GM18517 (cell line): ENCODE measurements around the gene TECTB.

ENCODE experiments used
- ATAC-seq: cut with Tn5 transposase; IDR thresholded peaks from one replicate; pipeline ENCODE4 v1.9.1; 2021; ENCODE audit warnings: mild to moderate bottlenecking, moderate library complexity; ENCODE audit not compliant: unreplicated experiment

Gene TECTB

GRCh38 chr10:112344261-112344660 is 61.1 kb downstream of the TECTB start:
- ATAC-seq = no peak

GRCh38 chr10:112345202-112345601 is 62.0 kb downstream of the TECTB start:
- no peak for ATAC-seq

DNA sequence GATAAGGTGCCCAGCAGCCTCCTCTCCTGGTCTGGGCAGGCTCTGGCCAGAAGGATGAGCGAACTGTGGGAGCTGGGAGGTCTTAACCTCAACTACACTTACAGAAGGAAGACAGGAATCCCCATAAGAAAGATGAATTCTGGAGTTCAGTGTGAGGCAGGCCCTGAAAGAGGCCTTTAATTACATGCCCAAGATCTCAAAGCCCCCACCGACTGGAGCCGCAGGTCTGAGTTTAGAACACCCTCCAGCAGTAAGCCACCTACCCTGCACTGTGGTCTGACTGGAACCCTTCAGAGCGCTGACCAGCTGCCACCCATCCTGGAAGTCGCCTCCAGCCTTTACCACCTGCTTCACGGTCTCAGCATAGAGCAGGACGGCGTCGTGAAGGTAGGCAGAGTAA is 62.5 kb downstream of the TECTB start:
- ATAC-seq = no peak

DNA sequence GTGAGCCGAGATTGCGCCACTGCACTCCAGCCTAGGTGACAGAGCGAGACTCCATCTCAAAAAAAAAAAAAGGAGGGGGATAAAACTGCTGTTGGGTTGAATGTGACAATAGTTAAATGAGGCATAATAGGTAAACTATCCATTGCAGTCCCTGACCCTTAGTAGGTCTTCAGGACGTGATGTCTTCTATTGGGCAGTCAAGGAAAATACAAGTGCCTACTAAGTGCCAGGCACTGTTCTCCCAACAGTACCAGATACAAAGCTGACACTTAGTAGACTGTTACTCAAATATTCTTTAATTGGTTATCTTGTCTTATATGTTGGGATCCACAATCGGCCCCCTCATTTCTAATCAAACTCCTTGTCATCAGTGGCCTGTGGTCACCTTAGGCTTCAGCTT is 63.6 kb downstream of the TECTB start:
- ATAC-seq = no peak

DNA sequence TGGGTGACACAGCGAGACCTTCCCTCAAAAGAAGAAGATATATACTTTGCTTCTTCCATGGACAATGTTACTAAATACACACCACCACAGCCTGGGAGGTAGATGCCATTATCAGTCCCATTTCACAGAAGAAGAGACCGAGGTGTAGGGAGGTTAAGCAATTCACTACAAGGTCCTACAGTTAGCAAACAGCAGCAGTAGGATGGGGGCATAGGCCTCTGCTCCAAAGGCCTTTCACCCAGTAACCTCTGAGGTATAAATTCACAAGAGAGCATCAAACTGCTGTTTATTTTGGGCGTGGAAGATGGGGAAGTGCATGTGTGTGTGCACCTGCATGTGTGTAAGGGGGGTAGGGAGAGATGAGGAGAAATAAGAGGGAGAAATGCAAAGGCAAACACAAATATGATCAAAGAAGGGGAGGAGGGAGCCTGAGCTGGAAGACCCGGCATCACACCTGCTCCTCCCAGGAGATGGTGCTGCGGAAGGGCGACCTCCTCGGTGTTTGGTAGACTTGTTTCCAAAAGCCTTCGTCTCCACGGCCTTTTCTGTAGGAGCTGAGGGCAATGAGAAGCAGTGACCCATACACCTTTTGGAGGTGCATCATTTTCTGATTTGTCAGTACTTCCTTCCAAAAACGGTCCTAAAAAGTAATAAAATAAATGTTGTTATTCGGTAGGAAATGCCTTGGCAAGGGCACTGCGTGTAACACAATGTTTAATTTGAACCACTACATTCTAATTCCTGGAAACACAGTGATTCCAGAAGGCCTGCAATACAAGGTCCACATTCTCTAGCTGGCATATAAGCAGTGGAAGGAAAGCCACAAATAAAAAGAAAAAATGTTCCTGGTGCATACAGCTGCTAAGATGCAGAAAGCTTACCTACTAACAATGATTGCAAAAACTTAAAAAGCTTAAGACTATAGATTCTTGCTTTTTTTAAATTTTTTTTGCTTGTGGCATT is 64.8 kb downstream of the TECTB start:
- no peak for ATAC-seq

- ATAC-seq = no peak
Observed at GRCh38 chr10:112348759-112349158, 65.6 kb downstream of the TECTB start.

DNA sequence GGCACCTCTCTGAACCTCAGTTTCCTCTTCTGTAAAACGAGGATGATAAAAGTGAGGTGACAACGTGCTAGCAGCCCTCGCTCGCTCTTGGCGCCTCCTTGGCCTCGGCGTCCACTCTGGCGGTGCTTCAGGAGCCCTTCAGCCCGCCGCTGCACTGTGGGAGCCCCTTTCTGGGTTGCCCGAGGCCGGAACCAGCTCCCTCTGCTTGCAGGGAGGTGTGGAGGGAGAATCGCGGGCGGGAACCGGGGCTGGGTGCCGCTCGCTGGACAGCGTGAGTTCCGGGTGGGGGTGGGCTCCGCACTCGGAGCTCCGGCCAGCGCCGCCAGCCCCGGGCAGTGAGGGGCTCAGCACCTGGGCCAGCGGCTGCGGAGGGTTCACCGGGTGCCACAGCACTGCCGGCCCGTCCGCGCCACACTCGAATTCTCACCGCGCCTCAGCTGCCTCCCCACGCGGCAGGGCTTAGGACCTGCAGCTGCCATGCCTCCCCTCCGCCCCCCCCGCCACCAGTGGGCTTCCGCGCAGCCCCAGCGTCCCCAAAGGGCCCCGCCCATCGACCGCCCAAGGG is 66.4 kb downstream of the TECTB start:
- ATAC-seq = no peak

- no peak for ATAC-seq
Observed at GRCh38 chr10:112351146-112351545, 67.9 kb downstream of the TECTB start.

- no peak for ATAC-seq
Observed at GRCh38 chr10:112352044-112352443, 68.8 kb downstream of the TECTB start.

- ATAC-seq = no peak
Observed at GRCh38 chr10:112353046-112353445, 69.8 kb downstream of the TECTB start.
